MV-4-11 (cell line): ENCODE data around the gene BRCC3.
"Not testable (repeated sequence)": the region's sequence is repeated elsewhere in the genome, so short reads cannot be mapped to it uniquely, and the experiment has no call there.

ENCODE experiments used
- DNase-seq: peaks from one replicate; lab custom pipeline; 2025; lab: John Stamatoyannopoulos, UW

Gene BRCC3

DNA sequence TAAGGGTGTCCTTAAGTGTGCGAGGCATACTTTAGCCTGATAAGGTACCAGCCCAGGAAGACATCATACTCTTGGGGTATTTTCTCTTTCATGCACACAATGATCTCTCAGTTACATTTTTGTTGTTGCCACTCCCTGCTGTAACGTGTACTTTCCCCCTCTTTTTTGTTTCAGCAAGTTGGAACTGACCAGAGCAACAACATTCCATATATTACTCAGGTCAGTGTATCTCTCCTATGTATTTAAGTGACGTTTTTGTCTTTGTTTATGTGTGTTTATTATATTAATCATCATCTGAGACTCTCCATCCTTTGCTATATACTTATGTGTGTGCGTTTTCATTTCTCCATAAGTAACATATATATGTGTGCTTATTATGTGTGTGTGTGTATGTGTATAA is 73.6 kb downstream of the BRCC3 start:
- DNase-seq, result no peak

DNA sequence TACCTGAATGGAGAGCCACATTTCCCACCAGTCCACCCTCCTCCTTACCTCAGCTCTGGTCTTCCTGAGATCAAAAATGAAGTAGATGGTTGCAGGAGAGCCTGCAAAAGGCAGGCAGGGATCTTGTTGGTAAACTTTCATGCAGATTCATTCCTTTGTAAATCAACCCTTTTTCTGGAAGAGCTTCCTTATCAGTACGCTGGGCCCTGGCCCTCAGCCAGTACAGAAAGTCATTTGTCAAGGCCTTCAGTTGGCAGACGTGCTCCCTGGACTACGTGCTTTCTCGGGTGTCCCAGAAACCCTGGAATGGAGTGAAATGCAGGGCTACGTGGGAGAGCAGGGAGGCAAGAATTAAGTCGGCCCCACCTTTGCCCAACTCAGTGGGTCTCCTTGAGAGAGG is 76.3 kb downstream of the BRCC3 start:
- not testable (repeated sequence) for DNase-seq

DNA sequence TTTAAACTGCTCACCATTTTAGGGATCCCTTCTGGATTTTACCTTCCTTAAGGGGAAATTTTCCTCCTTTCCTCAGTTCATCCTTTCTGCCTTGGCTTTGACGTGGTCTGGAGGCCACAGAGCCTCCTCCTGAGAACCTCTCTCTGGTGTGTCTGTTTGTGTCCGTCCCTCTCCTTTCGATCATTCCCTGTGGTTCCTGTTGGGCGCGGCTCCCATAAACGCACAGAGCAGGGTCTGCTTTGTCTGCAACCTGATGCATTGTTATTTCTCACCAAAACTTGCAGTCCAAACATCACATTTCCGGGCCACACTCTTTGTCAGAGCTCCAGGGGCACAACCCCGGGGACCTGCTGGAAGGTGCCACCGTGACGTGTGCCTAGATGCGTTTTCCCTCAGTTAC is 76.9 kb downstream of the BRCC3 start:
- not testable (repeated sequence) for DNase-seq

DNA sequence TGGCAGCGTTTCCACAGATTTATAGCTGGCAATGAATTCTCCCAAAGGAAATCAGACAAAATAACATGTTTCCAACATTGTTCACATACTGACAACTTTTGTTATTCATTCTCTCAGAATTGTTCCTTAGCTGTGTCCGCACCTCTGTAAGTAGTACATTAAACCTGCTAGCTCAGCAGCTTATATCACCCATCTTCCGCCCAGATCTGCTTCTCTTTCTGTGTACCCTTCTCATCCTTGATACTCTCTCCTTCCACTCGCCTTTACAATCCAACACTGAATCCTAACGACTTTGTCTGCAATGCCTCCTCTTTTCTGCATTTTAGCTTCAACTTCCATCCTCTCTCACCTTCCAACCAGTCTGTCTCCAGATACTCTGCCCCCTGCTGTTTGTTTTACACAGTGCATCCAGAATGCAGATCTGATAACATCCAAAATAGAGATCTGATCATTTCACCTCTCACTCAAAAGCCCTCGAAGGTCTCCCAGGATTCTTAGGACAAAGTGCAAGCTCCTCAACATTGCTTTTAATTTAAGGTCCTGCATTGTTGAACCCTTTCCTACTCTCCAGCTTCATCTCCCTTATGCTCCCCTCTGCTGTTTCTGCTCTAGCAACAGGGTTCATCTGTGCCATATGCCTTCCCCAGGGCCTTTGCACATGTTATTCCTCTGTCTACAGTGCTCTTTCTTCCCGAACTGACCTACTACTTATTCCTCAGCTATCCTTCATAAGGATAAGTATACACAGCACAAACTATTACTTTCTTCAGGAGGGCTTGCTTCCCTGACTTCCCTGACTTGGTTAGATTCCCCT is 77.6 kb downstream of the BRCC3 start:
- DNase-seq, result no peak

DNA sequence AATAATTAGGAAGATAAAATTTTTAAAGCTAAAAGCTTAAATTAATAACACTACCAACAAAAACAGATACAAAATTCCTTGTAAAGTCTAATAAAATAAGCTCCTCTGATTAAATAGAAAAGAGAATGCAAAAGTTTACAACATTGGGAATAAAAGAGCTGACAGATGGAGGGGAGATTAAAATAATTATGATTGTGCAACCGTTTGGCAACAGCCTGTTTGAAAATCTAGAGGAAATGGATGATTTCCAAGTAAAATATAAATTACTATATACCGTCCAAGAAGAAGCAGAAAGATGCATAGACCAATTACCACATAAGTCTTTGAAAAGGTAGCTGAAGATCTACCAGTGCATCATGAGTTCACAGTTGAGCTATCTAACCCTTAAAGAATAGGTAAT is 98.6 kb downstream of the BRCC3 start:
- no peak for DNase-seq
